Activated CD4-positive, alpha-beta T cell treated with anti-CD3 and anti-CD28 coated beads for 48 hours (primary cell): ENCODE results near the gene BLOC1S1.

Source experiments
- DNase-seq: peaks from one replicate; pipeline ENCODE4 v3.0.0-alpha.2; 2020

The BLOC1S1 gene

GRCh38 chr12:55715833-55716581 is at the start of gene BLOC1S1:
TSS of gene BLOC1S1 (plus strand) at chr12:55716046. CDS start at chr12:55716052, 6 bp downstream.
- peak; percentile 97 for DNase-seq

- DNase-seq, result no peak
Measured at GRCh38 chr12:55666508-55666907, 49.3 kb upstream of the BLOC1S1 start.

- DNase-seq, result no peak
Measured at GRCh38 chr12:55670276-55670675, 45.6 kb upstream of the BLOC1S1 start.

- no peak for DNase-seq
Measured at GRCh38 chr12:55671746-55672145, 44.1 kb upstream of the BLOC1S1 start.

GRCh38 chr12:55673638-55674037 is 42.2 kb upstream of the BLOC1S1 start:
- no peak for DNase-seq

- no peak for DNase-seq
Measured at GRCh38 chr12:55675666-55676065, 40.2 kb upstream of the BLOC1S1 start.

- DNase-seq, result no peak
Measured at GRCh38 chr12:55676707-55677106, 39.1 kb upstream of the BLOC1S1 start.

GRCh38 chr12:55679691-55680090 is 36.2 kb upstream of the BLOC1S1 start:
- DNase-seq, result no peak

GRCh38 chr12:55681142-55682077 is 34.4 kb upstream of the BLOC1S1 start:
- DNase-seq, result no peak

- DNase-seq, result no peak
Measured at GRCh38 chr12:55682087-55682796, 33.6 kb upstream of the BLOC1S1 start.

- DNase-seq, result no peak
Measured at GRCh38 chr12:55683676-55684075, 32.2 kb upstream of the BLOC1S1 start.

GRCh38 chr12:55684761-55685370 is 31.0 kb upstream of the BLOC1S1 start:
- no peak for DNase-seq

GRCh38 chr12:55685671-55686070 is 30.2 kb upstream of the BLOC1S1 start:
- no peak for DNase-seq

GRCh38 chr12:55686366-55687010 is 29.4 kb upstream of the BLOC1S1 start:
- DNase-seq, result no peak

- DNase-seq, result peak; percentile 54
Measured at GRCh38 chr12:55687746-55688145, 28.1 kb upstream of the BLOC1S1 start.

GRCh38 chr12:55688716-55689655 is 26.9 kb upstream of the BLOC1S1 start:
- no peak for DNase-seq

- no peak for DNase-seq
Measured at GRCh38 chr12:55692631-55693322, 23.1 kb upstream of the BLOC1S1 start.

- no peak for DNase-seq
Measured at GRCh38 chr12:55693323-55694187, 22.3 kb upstream of the BLOC1S1 start.

GRCh38 chr12:55694188-55694515 is 21.7 kb upstream of the BLOC1S1 start:
- no peak for DNase-seq

GRCh38 chr12:55694651-55695050 is 21.2 kb upstream of the BLOC1S1 start:
- no peak for DNase-seq
